Lung (tissue), 12 donors: ENCODE data around the gene CDC6. TPM values are rescaled to one million over a fixed set of nuclear protein-coding genes. Genes with fewer than 3 reads are reported as not detected.

Experiments used
- ATAC-seq: fragments of 200-7000 bp; cut with Tn5 transposase; one replicate; pipeline ENCODE4 v1.9.1; 2020; ENCODE audit warnings: moderate number of reproducible peaks; ENCODE audit not compliant: insufficient read depth, low FRiP score
- DNase-seq, 3 donors: peaks; one replicate each; pipeline ENCODE4 v3.0.0-alpha.2; 2013 to 2017
- H3K27ac ChIP-seq, 2 donors: one replicate each; pipeline ENCODE4 v1.5.1; 2013; ENCODE audit warnings: mild to moderate bottlenecking in 2 of 2, moderate library complexity in 2 of 2, control low read depth in 1 of 2, inconsistent platforms in 1 of 2, low read depth in 1 of 2, low read length in 1 of 2
- H3K27me3 ChIP-seq, 3 donors: one replicate each; pipeline ENCODE4 v1.5.1; 2013; ENCODE audit warnings: low read length in 2 of 3; ENCODE audit not compliant: control insufficient read depth in 3 of 3, insufficient read depth in 3 of 3
- H3K36me3 ChIP-seq, 4 donors: one replicate each; pipeline ENCODE4 v1.5.1; 2013; ENCODE audit warnings: low read length in 4 of 4, mild to moderate bottlenecking in 1 of 4, moderate library complexity in 1 of 4; ENCODE audit not compliant: control insufficient read depth in 4 of 4, insufficient read depth in 4 of 4
- H3K4me1 ChIP-seq, 5 donors: one replicate each; pipeline ENCODE4 v1.5.1; 2013; ENCODE audit warnings: low read length in 5 of 5, mild to moderate bottlenecking in 2 of 5, moderate library complexity in 1 of 5; ENCODE audit not compliant: control insufficient read depth in 5 of 5, insufficient read depth in 5 of 5
- H3K4me3 ChIP-seq: one replicate; pipeline ENCODE4 v1.5.1; 2013; ENCODE audit warnings: mild to moderate bottlenecking, control low read depth, moderate library complexity
- H3K9ac ChIP-seq, 2 donors: one replicate each; pipeline ENCODE4 v1.5.1; 2013; ENCODE audit warnings: low read length in 2 of 2, control low read depth in 1 of 2; ENCODE audit not compliant: insufficient read depth in 1 of 2
- H3K9me3 ChIP-seq, 4 donors: one replicate each; pipeline ENCODE4 v1.5.1; 2013; ENCODE audit warnings: low read length in 3 of 4, mild to moderate bottlenecking in 1 of 4, moderate library complexity in 1 of 4; ENCODE audit not compliant: control insufficient read depth in 4 of 4, insufficient read depth in 3 of 4
- WGBS, 2 donors: extraction: QIAGEN DNeasy Blood & Tissue Kit; methylation state at CpG; one replicate each; pipeline ENCODE4 v1.1.7; 2013; 5-methylcytosine and 5-hydroxymethylcytosine counted together
- polyA plus RNA-seq, 2 donors: library from polyadenylated mRNA; stranded (reverse); fragments of 200-250 nt; gene quantifications; one replicate each; pipeline ENCODE4 v1.2.1, GENCODE V29; 2013
- total RNA-seq, 2 donors: library from RNA; depleted of rRNA in 1 of 2; stranded (reverse); fragments of >200 nt in 1 of 2; gene quantifications; one replicate each; pipeline ENCODE4 v1.2.1, GENCODE V29; 2014 to 2021
- TF ChIP-seq, protein P1 (sequence below): IDR thresholded peaks from 2 replicates; pipeline ENCODE4 v1.5.1; 2012; ENCODE audit warnings: mild to moderate bottlenecking; ENCODE audit errors: control extremely low read depth, extremely low read depth
- donor health status: control.
- donor health status: control.
- donor health status: Bipolar disorder and iron deficiency.
- donor health status: healthy.
- donor health status: DM: yes; HTN: yes; CAD: no.

The CDC6 gene
- total and polyA plus RNA-seq, 4 donors = 3.3 to 6.0 (median 5.6) TPM

DNA sequence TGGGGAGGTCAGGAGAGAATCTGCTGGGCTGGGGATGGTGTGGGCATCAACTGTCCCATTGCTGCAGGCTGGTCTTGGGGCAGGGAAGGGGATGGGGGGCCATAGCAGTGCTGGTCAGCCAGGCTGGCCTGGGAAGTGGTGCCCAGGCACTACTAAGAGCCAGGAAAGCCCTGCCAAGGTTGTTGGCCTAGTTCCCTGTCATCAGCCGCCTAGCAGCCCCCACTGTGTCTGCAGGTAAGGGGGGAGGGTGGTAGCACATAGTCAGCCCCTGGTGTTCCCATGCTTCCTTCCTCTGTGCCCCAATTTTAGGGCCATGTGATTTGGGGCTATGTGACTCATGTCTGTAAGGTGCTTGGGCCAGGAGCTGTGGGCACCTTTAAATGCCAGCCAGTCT lies 59.1 kb downstream of the CDC6 start:
- WGBS, 2 donors = 31 to 75% methylated on average over 1 of the region's 1 CpG
- TF ChIP-seq, protein P1, sequence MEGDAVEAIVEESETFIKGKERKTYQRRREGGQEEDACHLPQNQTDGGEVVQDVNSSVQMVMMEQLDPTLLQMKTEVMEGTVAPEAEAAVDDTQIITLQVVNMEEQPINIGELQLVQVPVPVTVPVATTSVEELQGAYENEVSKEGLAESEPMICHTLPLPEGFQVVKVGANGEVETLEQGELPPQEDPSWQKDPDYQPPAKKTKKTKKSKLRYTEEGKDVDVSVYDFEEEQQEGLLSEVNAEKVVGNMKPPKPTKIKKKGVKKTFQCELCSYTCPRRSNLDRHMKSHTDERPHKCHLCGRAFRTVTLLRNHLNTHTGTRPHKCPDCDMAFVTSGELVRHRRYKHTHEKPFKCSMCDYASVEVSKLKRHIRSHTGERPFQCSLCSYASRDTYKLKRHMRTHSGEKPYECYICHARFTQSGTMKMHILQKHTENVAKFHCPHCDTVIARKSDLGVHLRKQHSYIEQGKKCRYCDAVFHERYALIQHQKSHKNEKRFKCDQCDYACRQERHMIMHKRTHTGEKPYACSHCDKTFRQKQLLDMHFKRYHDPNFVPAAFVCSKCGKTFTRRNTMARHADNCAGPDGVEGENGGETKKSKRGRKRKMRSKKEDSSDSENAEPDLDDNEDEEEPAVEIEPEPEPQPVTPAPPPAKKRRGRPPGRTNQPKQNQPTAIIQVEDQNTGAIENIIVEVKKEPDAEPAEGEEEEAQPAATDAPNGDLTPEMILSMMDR = no peak
- Histone ChIP-seq H3K4me1 (peaks cover 38 to 88% (median 51%) of the 10 kb centered on the region in 5 donors), H3K27me3 (no peaks in the 10 kb centered on the region), H3K27ac (peak overlapping the region; percentile 27 to 34), H3K36me3 (peaks cover 0 to 31% (median 17%) of the 10 kb centered on the region in 4 donors), H3K9me3 (no peaks in the 10 kb centered on the region), H3K9ac (no peak overlapping the region), H3K4me3 (no peak overlapping the region)
- DNase-seq = no peak
- ATAC-seq = no peak

DNA sequence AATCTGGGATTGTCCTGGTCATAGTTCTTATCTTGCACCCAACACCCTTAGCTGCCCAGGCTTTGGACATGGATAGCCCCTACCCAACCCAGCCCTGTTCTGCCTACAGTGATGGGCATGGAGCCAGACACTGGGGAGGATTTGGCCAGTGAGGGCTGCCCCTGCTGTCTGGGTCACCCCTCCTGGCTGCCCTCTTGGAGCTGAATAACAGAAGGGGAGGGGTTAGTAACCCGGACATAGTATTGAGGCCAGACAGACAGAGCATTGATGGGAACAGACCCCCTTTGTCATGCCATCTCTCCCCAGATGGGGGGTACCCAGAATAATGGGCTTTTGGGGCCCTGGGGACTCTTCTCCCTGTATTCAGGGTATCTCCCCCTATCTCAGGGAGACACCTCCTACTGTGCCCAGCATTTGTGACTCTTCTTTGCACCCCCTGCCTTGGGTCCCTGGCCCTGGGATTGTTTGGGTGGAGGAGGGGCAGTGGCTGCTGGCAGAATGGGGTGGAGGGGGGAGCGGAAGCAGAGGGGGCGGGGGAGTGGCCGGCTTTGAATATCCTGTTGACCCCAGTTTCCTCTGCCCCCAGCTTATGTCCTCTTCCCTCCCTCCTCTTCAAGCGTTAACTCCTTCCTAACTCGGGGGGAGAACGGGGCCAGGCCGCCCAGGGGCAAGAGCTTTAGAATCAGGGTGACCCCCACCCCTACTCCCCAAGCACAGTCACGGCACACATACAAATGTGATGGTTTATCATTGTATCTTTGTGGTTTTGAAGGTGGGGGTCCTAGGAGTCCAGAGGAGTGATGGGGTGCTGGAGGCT lies 59.8 kb downstream of the CDC6 start:
- Histone ChIP-seq H3K9ac (peak overlapping the region in 1 of 2 donors; percentile 52), H3K36me3 (peaks cover 0 to 39% (median 22%) of the 10 kb centered on the region in 4 donors), H3K27me3 (no peaks in the 10 kb centered on the region), H3K27ac (peak overlapping the region; percentile 6 to 71), H3K9me3 (no peaks in the 10 kb centered on the region), H3K4me1 (peaks cover 38 to 90% (median 54%) of the 10 kb centered on the region in 5 donors), H3K4me3 (no peak overlapping the region)
- ATAC-seq (no peak), DNase-seq (peak; percentile 63 to 86 (median 70))
- WGBS, 2 donors = 18 to 34% methylated on average over 7 to 9 of the region's 9 CpGs
- TF ChIP-seq, protein P1 = no peak

DNA sequence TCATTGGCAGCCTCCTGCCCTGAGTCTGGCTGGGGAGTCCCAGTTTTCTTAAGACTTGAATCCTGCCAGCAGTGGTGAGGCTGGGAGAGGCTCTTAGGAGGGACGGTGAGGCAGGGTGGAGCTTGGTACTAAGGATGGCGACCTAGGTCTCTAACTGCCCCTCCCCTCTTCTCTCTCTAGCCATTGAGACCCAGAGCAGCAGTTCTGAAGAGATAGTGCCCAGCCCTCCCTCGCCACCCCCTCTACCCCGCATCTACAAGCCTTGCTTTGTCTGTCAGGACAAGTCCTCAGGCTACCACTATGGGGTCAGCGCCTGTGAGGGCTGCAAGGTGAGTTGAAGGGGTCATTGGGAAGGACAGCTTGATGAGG lies 60.4 kb downstream of the CDC6 start:
- Histone ChIP-seq H3K27me3 (no peaks in the 10 kb centered on the region), H3K27ac (peak overlapping the region; percentile 6 to 71), H3K36me3 (peaks cover 0 to 44% (median 26%) of the 10 kb centered on the region in 4 donors), H3K4me3 (no peak overlapping the region), H3K4me1 (peaks cover 38 to 85% (median 54%) of the 10 kb centered on the region in 5 donors), H3K9me3 (no peaks in the 10 kb centered on the region), H3K9ac (peak overlapping the region in 1 of 2 donors; percentile 52)
- WGBS, 2 donors = 48 to 81% methylated on average over 5 of the region's 5 CpGs
- ATAC-seq (no peak), DNase-seq (no peak)
- TF ChIP-seq, protein P1 = no peak
